Stimulated activated CD4-positive, alpha-beta T cell treated with anti-CD3 and anti-CD28 coated beads, Interleukin-4, amount 100 ng/mL, for 1 hour (primary cell): ENCODE results near the gene MED17.

ENCODE experiments used
- DNase-seq: peaks from one replicate; pipeline ENCODE4 v3.0.0-alpha.2; 2020

MED17 gene

GRCh38 chr11:93849751-93850593, 65.9 kb downstream of the MED17 start:
- DNase-seq = no peak

GRCh38 chr11:93850594-93851018, 66.5 kb downstream of the MED17 start, which contains the start of gene VSTM5:
Gene VSTM5 (minus strand): TSS chr11:93850618. CDS start chr11:93850502, 116 bp downstream.
- no peak for DNase-seq

- DNase-seq = no peak
Measured at GRCh38 chr11:93852242-93852641, 68.2 kb downstream of the MED17 start.

- no peak for DNase-seq
Measured at GRCh38 chr11:93857413-93858120, 73.5 kb downstream of the MED17 start.

- no peak for DNase-seq
Measured at GRCh38 chr11:93858121-93858775, 74.2 kb downstream of the MED17 start.

GRCh38 chr11:93861808-93862207, 77.7 kb downstream of the MED17 start:
- DNase-seq = no peak
